HCT116 (cell line): ENCODE measurements around the gene PLB1. TPM values are rescaled to one million over a fixed set of nuclear protein-coding genes. Genes with fewer than 3 reads are reported as not detected.

Experiments
- ATAC-seq: fragments of 200-7000 bp; cut with Tn5 transposase; 2 replicates; pipeline ENCODE4 v1.9.1; 2020; ENCODE audit warnings: mild to moderate bottlenecking, moderate library complexity
- BruUV-seq: library from RNA; stranded (reverse); fragments of 400-500 nt; replicated peaks from 2 replicates; lab custom pipeline; 2021; lab: Mats Ljungman, UMichigan
- CTCF ChIA-PET: fragments of 300-600 bp; sonication (Branson Sonifier 250); formaldehyde crosslinking; loops from one replicate; lab custom pipeline; 2021; ENCODE audit warnings: antibody characterized with exemption; lab: Charles Lee
- POLR2A ChIA-PET: fragments of 300-600, 350-600 bp; sonication (Branson Sonifier 250); formaldehyde crosslinking; loops from one replicate; lab custom pipeline; 2021; ENCODE audit warnings: antibody characterized with exemption; lab: Charles Lee
- RAD21 ChIA-PET, 2 experiments: fragments of 300-600 bp; sonication (Branson Sonifier 250); formaldehyde crosslinking; loops; one replicate each; lab custom pipeline; 2023; ENCODE audit warnings: low total read pairs in 2 of 2; ENCODE audit not compliant: uncharacterized antibody in 2 of 2, unreplicated experiment in 2 of 2, low non-redundant PET in 1 of 2; lab: Charles Lee
- DNase-seq: peaks from one replicate; pipeline ENCODE4 v3.0.0-alpha.2; 2010; ENCODE audit warnings: low read depth, low spot score
- H2AFZ ChIP-seq: fragments of 200-600 bp; shearing (Covaris generic), sonication (generic); 2 replicates; pipeline ENCODE4 v1.6.1; 2017; ENCODE audit warnings: low read depth, mixed run types, mixed read lengths, antibody characterized with exemption, low read length; ENCODE audit not compliant: poor library complexity, severe bottlenecking
- H3K27ac ChIP-seq: 2 replicates; pipeline ENCODE4 v1.5.1; 2012; ENCODE audit warnings: low read depth, low read length
- H3K27me3 ChIP-seq: fragments of 200-600 bp; sonication (generic); 2 replicates; pipeline ENCODE4 v1.6.1; 2016; ENCODE audit warnings: mixed run types, low read length, mixed read lengths; ENCODE audit not compliant: insufficient read depth
- H3K36me3 ChIP-seq, 2 experiments: fragments of 200-500 bp in 1 of 2; fragments of 200-600 bp in 1 of 2; sonication (Bioruptor generic) in 1 of 2; sonication (generic) in 1 of 2; 2 replicates each; pipeline versions ENCODE4 v1.5.1 to v1.6.1; 2014 to 2016; ENCODE audit warnings: low read length in 2 of 2, inconsistent platforms in 1 of 2, mixed read lengths in 1 of 2, mixed run types in 1 of 2; ENCODE audit not compliant: insufficient read depth in 2 of 2, control insufficient read depth in 1 of 2
- H3K4me1 ChIP-seq, 2 experiments: fragments of 200-600 bp in 1 of 2; sonication (generic) in 1 of 2; 2 replicates each; pipeline versions ENCODE4 v1.5.1 to v1.6.1; 2012 to 2017; ENCODE audit warnings: low read length in 2 of 2, inconsistent platforms in 1 of 2, mild to moderate bottlenecking in 1 of 2, mixed read lengths in 1 of 2, mixed run types in 1 of 2, moderate library complexity in 1 of 2; ENCODE audit not compliant: insufficient read depth in 2 of 2, control insufficient read depth in 1 of 2
- H3K4me2 ChIP-seq: fragments of 200-600 bp; sonication (generic); 2 replicates; pipeline ENCODE4 v1.6.1; 2017; ENCODE audit warnings: mixed run types, low read length, mixed read lengths
- H3K4me3 ChIP-seq, 2 experiments: fragments of 200-600 bp in 1 of 2; sonication (generic) in 1 of 2; replicated peaks in 1 of 2; 2 replicates each; pipeline ENCODE4 v1.5.1; 2011 to 2016; ENCODE audit warnings: low read length in 2 of 2, control low read depth in 1 of 2, low read depth in 1 of 2, mild to moderate bottlenecking in 1 of 2, mixed read lengths in 1 of 2, mixed run types in 1 of 2
- H3K79me2 ChIP-seq: fragments of 200-600 bp; sonication (generic); 2 replicates; pipeline ENCODE4 v1.6.1; 2017; ENCODE audit warnings: mild to moderate bottlenecking, mixed run types, low read length, moderate library complexity, mixed read lengths; ENCODE audit not compliant: insufficient read depth
- H3K9ac ChIP-seq: fragments of 200-600 bp; sonication (generic); 2 replicates; pipeline ENCODE4 v1.6.1; 2016; ENCODE audit warnings: low read length, mixed read lengths
- H3K9me2 ChIP-seq: fragments of 200-600 bp; sonication (generic), shearing (Covaris generic); 2 replicates; pipeline ENCODE4 v1.6.1; 2017; ENCODE audit warnings: mixed run types, mild to moderate bottlenecking, moderate library complexity; ENCODE audit not compliant: insufficient read depth
- H3K9me3 ChIP-seq, 2 experiments: fragments of 200-500 bp in 1 of 2; fragments of 200-600 bp in 1 of 2; sonication (Bioruptor generic) in 1 of 2; sonication (generic) in 1 of 2; 2 replicates each; pipeline ENCODE4 v1.6.1; 2014 to 2017; ENCODE audit warnings: low read length in 2 of 2, mixed read lengths in 2 of 2, inconsistent platforms in 1 of 2, low read depth in 1 of 2, mild to moderate bottlenecking in 1 of 2, mixed run types in 1 of 2, moderate library complexity in 1 of 2; ENCODE audit not compliant: control insufficient read depth in 1 of 2, insufficient read depth in 1 of 2
- H4K20me1 ChIP-seq: fragments of 200-600 bp; sonication (generic), shearing (Covaris generic); 2 replicates; pipeline ENCODE4 v1.6.1; 2017; ENCODE audit warnings: mixed run types, mild to moderate bottlenecking, moderate library complexity; ENCODE audit not compliant: insufficient read depth
- CEBPB ChIP-seq: IDR thresholded peaks from 2 replicates; pipeline ENCODE4 v1.6.1; 2012; ENCODE audit warnings: low read depth
- EGR1 ChIP-seq: IDR thresholded peaks from 2 replicates; pipeline ENCODE4 v1.6.1; 2012; ENCODE audit warnings: low read depth
- EZH2phosphoT487 ChIP-seq: fragments of 200-600 bp; IDR thresholded peaks from 2 replicates; pipeline ENCODE4 v1.6.1; 2018; ENCODE audit warnings: antibody characterized with exemption, borderline replicate concordance
- MAX ChIP-seq: IDR thresholded peaks from 2 replicates; pipeline ENCODE4 v1.6.1; 2012
- REST ChIP-seq: IDR thresholded peaks from 2 replicates; pipeline ENCODE4 v1.6.1; 2012; ENCODE audit warnings: low read depth
- TCF7L2 ChIP-seq: IDR thresholded peaks from 2 replicates; pipeline ENCODE4 v1.7.0; 2011; ENCODE audit warnings: borderline replicate concordance, inconsistent platforms; ENCODE audit not compliant: insufficient read depth, insufficient read length; ENCODE audit errors: extremely low read depth
- ZBTB33 ChIP-seq: IDR thresholded peaks from 2 replicates; pipeline ENCODE4 v1.6.1; 2011; ENCODE audit warnings: mild to moderate bottlenecking, low read length, moderate library complexity; ENCODE audit not compliant: insufficient replicate concordance; ENCODE audit errors: extremely low read depth
- intact Hi-C: fragments of 100-400 bp; cut with micrococcal nuclease; formaldehyde crosslinking; loops from 2 replicates; pipeline ENCODE4 v1.10.0; 2022
- total RNA-seq: library from RNA; stranded (reverse); gene quantifications from one replicate; pipeline ENCODE4 v1.2.1, GENCODE V29; 2021; ENCODE audit not compliant: unreplicated experiment

PLB1 gene
- total RNA-seq, 1 experiment from 2014 or later: 0.49 TPM

- DNase-seq (no peak), ATAC-seq (no peak)
- no peak for TF ChIP-seq EZH2phosphoT487
- TF ChIP-seq MAX: no peak
- no peak for TF ChIP-seq TCF7L2
- no peak for TF ChIP-seq REST
- no peak for TF ChIP-seq CEBPB
- no peak for TF ChIP-seq EGR1
- no peak for TF ChIP-seq ZBTB33
- H3K9me2 ChIP-seq: no peaks in the 10 kb centered on the region
- H3K4me3 ChIP-seq: no peak overlapping the region
- H3K9me3 ChIP-seq: no peaks in the 10 kb centered on the region
- no peaks in the 10 kb centered on the region for H3K27me3 ChIP-seq
- no peak overlapping the region for H2AFZ ChIP-seq
- no peak overlapping the region for H3K9ac ChIP-seq
- no peaks in the 10 kb centered on the region for H3K36me3 ChIP-seq
- CTCF ChIA-PET: interaction anchor here (1.9 kb wide), 1 partner anchor 749 kb away, joined by 5 read pairs; no protein-coding TSS in a partner anchor
- H3K4me1 ChIP-seq: peaks cover 8 to 29% of the 10 kb centered on the region in 2 experiments; a peak in 3 of 4 replicates
- H3K79me2 ChIP-seq: no peaks in the 10 kb centered on the region
- no peak overlapping the region for H3K4me2 ChIP-seq
- POLR2A ChIA-PET: no interaction called here
- H4K20me1 ChIP-seq: no peaks in the 10 kb centered on the region
- intact Hi-C loops: loop anchor here (2.0 kb wide), 1 partner anchor 771 kb away; no protein-coding TSS in a partner anchor
- H3K27ac ChIP-seq: no peak overlapping the region
- RAD21 ChIA-PET: interaction anchor here in 1 of 2 experiments (0.6 kb wide), 1 partner anchor 13 kb away, joined by 4 read pairs; no protein-coding TSS in a partner anchor
- BruUV-seq: no TSS peak
Measured at GRCh38 chr2:28453396-28453795, 42.5 kb upstream of the PLB1 start.
